GM23248 (cell line): ENCODE results near the gene CACNA1B. TPM values are rescaled to one million over a fixed set of nuclear protein-coding genes. Genes with fewer than 3 reads are reported as not detected.

Source experiments
- DNase-seq: peaks from one replicate; pipeline ENCODE4 v3.0.0-alpha.2; 2015
- H2AFZ ChIP-seq: fragments of 200-600 bp; sonication (generic); 2 replicates; pipeline ENCODE4 v1.6.1; 2016; ENCODE audit warnings: antibody characterized with exemption
- H3F3A ChIP-seq: fragments of 200-600 bp; sonication (generic); 2 replicates; pipeline ENCODE4 v1.6.1; 2016; ENCODE audit warnings: mild to moderate bottlenecking, antibody characterized with exemption, mixed run types; ENCODE audit not compliant: insufficient read depth
- H3K27ac ChIP-seq: fragments of 200-600 bp; sonication (generic); 2 replicates; pipeline ENCODE4 v1.5.1; 2016; ENCODE audit warnings: mild to moderate bottlenecking
- H3K27me3 ChIP-seq: fragments of 200-600 bp; sonication (generic); replicated peaks from 2 replicates; pipeline ENCODE4 v1.6.1; 2016; ENCODE audit warnings: mild to moderate bottlenecking; ENCODE audit not compliant: insufficient read depth
- H3K36me3 ChIP-seq: fragments of 200-600 bp; sonication (generic); 2 replicates; pipeline ENCODE4 v1.6.1; 2016; ENCODE audit warnings: low read depth, mild to moderate bottlenecking
- H3K4me1 ChIP-seq: fragments of 200-600 bp; sonication (generic); 2 replicates; pipeline ENCODE4 v1.6.1; 2016; ENCODE audit warnings: mild to moderate bottlenecking; ENCODE audit not compliant: insufficient read depth
- H3K4me2 ChIP-seq: fragments of 200-600 bp; sonication (generic); one replicate; pipeline ENCODE4 v1.6.1; 2016; ENCODE audit warnings: mild to moderate bottlenecking; ENCODE audit not compliant: unreplicated experiment
- H3K4me3 ChIP-seq: fragments of 200-600 bp; sonication (generic); 2 replicates; pipeline ENCODE4 v1.5.1; 2016; ENCODE audit warnings: mild to moderate bottlenecking
- H3K79me2 ChIP-seq: fragments of 200-600 bp; sonication (generic); 2 replicates; pipeline ENCODE4 v1.6.1; 2016; ENCODE audit warnings: mild to moderate bottlenecking; ENCODE audit not compliant: insufficient read depth
- H3K9ac ChIP-seq: fragments of 200-600 bp; sonication (generic); 2 replicates; pipeline ENCODE4 v1.6.1; 2016; ENCODE audit warnings: mild to moderate bottlenecking
- H3K9me2 ChIP-seq: fragments of 200-600 bp; sonication (generic); 2 replicates; pipeline ENCODE4 v1.6.1; 2016; ENCODE audit warnings: mixed run types, mild to moderate bottlenecking, moderate library complexity; ENCODE audit not compliant: insufficient read depth
- H3K9me3 ChIP-seq: fragments of 200-600 bp; sonication (generic); one replicate; pipeline ENCODE4 v1.6.1; 2017; ENCODE audit warnings: low read depth
- H4K20me1 ChIP-seq: fragments of 200-600 bp; sonication (generic); 2 replicates; pipeline ENCODE4 v1.6.0; 2016; ENCODE audit not compliant: insufficient read depth
- EZH2 ChIP-seq: fragments of 200-600 bp; sonication (generic); IDR thresholded peaks from 2 replicates; pipeline ENCODE4 v1.6.1; 2018; ENCODE audit warnings: antibody characterized with exemption, mild to moderate bottlenecking; ENCODE audit not compliant: insufficient read depth, poor library complexity, severe bottlenecking
- EZH2phosphoT487 ChIP-seq: fragments of 200-600 bp; sonication (generic); IDR thresholded peaks from 2 replicates; pipeline ENCODE4 v1.6.1; 2018; ENCODE audit warnings: antibody characterized with exemption, moderate library complexity, mild to moderate bottlenecking, low read depth; ENCODE audit not compliant: insufficient read depth
- WGBS, 2 experiments: methylation state at CpG; one replicate each; pipeline ENCODE4 v1.1.6; 2015 to 2017; ENCODE audit warnings: low lambda C conversion rate in 2 of 2, low coverage in 1 of 2; ENCODE audit errors: missing lambda C conversion rate in 2 of 2; 5-methylcytosine and 5-hydroxymethylcytosine counted together
- in situ Hi-C: fragments of 300-500 bp; cut with MboI; formaldehyde crosslinking; loops from 2 replicates; pipeline ENCODE4 v1.15.0; 2020
- polyA plus RNA-seq: library from polyadenylated mRNA; unstranded; fragments of >200 nt; fragmentation: Nextera tagmentation; extraction: Ambion mirVana; gene quantifications from 2 replicates; pipeline ENCODE4 v1.2.1, GENCODE V29; 2016
- total RNA-seq: library from RNA; depleted of rRNA; stranded (reverse); fragments of >200 nt; shearing (Covaris generic); gene quantifications from 2 replicates; pipeline ENCODE4 v1.2.3, GENCODE V29; 2014

The CACNA1B gene
- total and polyA plus RNA-seq, 2 experiments from 2014 or later = not detected

- WGBS, 2 experiments = 28 to 30% methylated on average over 13 to 14 of the region's 14 CpGs
Measured at GRCh38 chr9:138095813-138096518, 218.4 kb downstream of the CACNA1B start.

GRCh38 chr9:138096519-138096845 is 218.9 kb downstream of the CACNA1B start:
- H3K27me3 ChIP-seq = no peaks in the 10 kb centered on the region
- H3K36me3 ChIP-seq = no peaks in the 10 kb centered on the region
- H3K4me2 ChIP-seq = no peak overlapping the region
- in situ Hi-C loops = no loop called here
- no peak overlapping the region for H2AFZ ChIP-seq
- H4K20me1 ChIP-seq = no peaks in the 10 kb centered on the region
- 70 to 77% methylated on average over 13 of the region's 13 CpGs for WGBS, 2 experiments
- no peaks in the 10 kb centered on the region for H3K9me3 ChIP-seq
- no peaks in the 10 kb centered on the region for H3K4me1 ChIP-seq
- no peaks in the 10 kb centered on the region for H3K9me2 ChIP-seq
- no peak for DNase-seq
- no peak overlapping the region for H3K27ac ChIP-seq
- no peak overlapping the region for H3K9ac ChIP-seq
- no peaks in the 10 kb centered on the region for H3K79me2 ChIP-seq
- no peak overlapping the region for H3K4me3 ChIP-seq
- no peak for TF ChIP-seq EZH2phosphoT487
- TF ChIP-seq EZH2 = no peak
- no peaks in the 10 kb centered on the region for H3F3A ChIP-seq

More at GRCh38 chr9:138095813-138096518, 218.4 kb downstream of the CACNA1B start:
- no peak for DNase-seq
- TF ChIP-seq EZH2phosphoT487 (no peak), EZH2 (no peak)
- Histone ChIP-seq H3K9me2 (no peaks in the 10 kb centered on the region), H3K4me1 (no peaks in the 10 kb centered on the region), H3K36me3 (no peaks in the 10 kb centered on the region), H3F3A (no peaks in the 10 kb centered on the region), H3K4me2 (no peak overlapping the region), H3K79me2 (no peaks in the 10 kb centered on the region), H3K27me3 (no peaks in the 10 kb centered on the region), H3K9ac (no peak overlapping the region), H3K9me3 (no peaks in the 10 kb centered on the region), H3K27ac (no peak overlapping the region), H2AFZ (no peak overlapping the region), H3K4me3 (no peak overlapping the region), H4K20me1 (no peaks in the 10 kb centered on the region)
- in situ Hi-C loops = no loop called here

GRCh38 chr9:138097501-138097991 is 220.0 kb downstream of the CACNA1B start:
- Histone ChIP-seq H3K9me2 (no peaks in the 10 kb centered on the region), H3K4me3 (no peak overlapping the region), H3K79me2 (no peaks in the 10 kb centered on the region), H3K4me1 (no peaks in the 10 kb centered on the region), H2AFZ (no peak overlapping the region), H3F3A (no peaks in the 10 kb centered on the region), H3K9ac (no peak overlapping the region), H3K27ac (no peak overlapping the region), H3K36me3 (no peaks in the 10 kb centered on the region), H4K20me1 (no peaks in the 10 kb centered on the region), H3K27me3 (no peaks in the 10 kb centered on the region), H3K9me3 (no peaks in the 10 kb centered on the region), H3K4me2 (no peak overlapping the region)
- TF ChIP-seq EZH2 (no peak), EZH2phosphoT487 (no peak)
- in situ Hi-C loops = no loop called here
- 43 to 44% methylated on average over 9 to 13 of the region's 13 CpGs for WGBS, 2 experiments
- DNase-seq = no peak

GRCh38 chr9:138098116-138098907 is 220.7 kb downstream of the CACNA1B start:
- 30 to 31% methylated on average over 18 of the region's 18 CpGs for WGBS, 2 experiments
- in situ Hi-C loops = no loop called here
- H3F3A ChIP-seq = no peaks in the 10 kb centered on the region
- no peaks in the 10 kb centered on the region for H4K20me1 ChIP-seq
- H3K9me2 ChIP-seq = no peaks in the 10 kb centered on the region
- no peak overlapping the region for H2AFZ ChIP-seq
- DNase-seq = no peak
- H3K36me3 ChIP-seq = no peaks in the 10 kb centered on the region
- no peaks in the 10 kb centered on the region for H3K4me1 ChIP-seq
- no peak overlapping the region for H3K9ac ChIP-seq
- no peak overlapping the region for H3K4me2 ChIP-seq
- H3K9me3 ChIP-seq = no peaks in the 10 kb centered on the region
- no peaks in the 10 kb centered on the region for H3K79me2 ChIP-seq
- H3K4me3 ChIP-seq = no peak overlapping the region
- no peak overlapping the region for H3K27ac ChIP-seq
- no peak for TF ChIP-seq EZH2phosphoT487
- no peak for TF ChIP-seq EZH2
- no peaks in the 10 kb centered on the region for H3K27me3 ChIP-seq
